Epithelial cell of proximal tubule (primary cell): Measurements from ENCODE around the gene DOCK10. TPM values are rescaled to one million over a fixed set of nuclear protein-coding genes. Genes with fewer than 3 reads are reported as not detected.

Experiments
- DNase-seq: peaks from one replicate; pipeline ENCODE4 v3.0.0-alpha.2; 2011; ENCODE audit warnings: low read depth
- H3K4me3 ChIP-seq: 2 replicates; pipeline ENCODE4 v1.5.1; 2011; ENCODE audit warnings: low read depth, mild to moderate bottlenecking, low read length
- total RNA-seq: library from RNA; depleted of rRNA; stranded (reverse); fragments of >200 nt; gene quantifications from 2 replicates; pipeline ENCODE4 v1.2.3, GENCODE V29; 2015
- TF ChIP-seq, protein P1 (sequence below): conservative IDR thresholded peaks from 2 replicates; pipeline ENCODE4 v1.5.1; 2012; ENCODE audit warnings: low read depth, mild to moderate bottlenecking, low read length

DOCK10 gene
- total RNA-seq, 1 donor from 2014 or later = 2.1 TPM

DNA sequence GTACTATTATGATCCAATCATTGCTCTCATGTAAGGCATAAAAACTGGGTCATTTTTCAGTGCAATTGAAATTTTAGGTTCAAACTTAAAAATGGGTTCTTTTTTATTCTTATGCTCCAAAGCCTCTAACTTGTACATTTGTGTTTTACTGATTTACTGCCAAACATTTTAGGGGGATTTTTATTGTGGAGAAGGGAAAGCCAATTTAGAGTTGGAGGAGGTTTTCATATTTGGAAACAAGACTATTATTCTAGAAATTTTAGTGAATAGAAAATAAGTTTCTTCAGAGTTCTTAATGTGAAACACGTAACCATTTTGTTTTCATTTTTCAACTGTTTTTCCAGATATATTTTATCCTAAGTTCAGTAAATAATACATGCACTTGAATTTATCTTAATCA, 138.6 kb downstream of the DOCK10 start:
- TF ChIP-seq, protein P1, sequence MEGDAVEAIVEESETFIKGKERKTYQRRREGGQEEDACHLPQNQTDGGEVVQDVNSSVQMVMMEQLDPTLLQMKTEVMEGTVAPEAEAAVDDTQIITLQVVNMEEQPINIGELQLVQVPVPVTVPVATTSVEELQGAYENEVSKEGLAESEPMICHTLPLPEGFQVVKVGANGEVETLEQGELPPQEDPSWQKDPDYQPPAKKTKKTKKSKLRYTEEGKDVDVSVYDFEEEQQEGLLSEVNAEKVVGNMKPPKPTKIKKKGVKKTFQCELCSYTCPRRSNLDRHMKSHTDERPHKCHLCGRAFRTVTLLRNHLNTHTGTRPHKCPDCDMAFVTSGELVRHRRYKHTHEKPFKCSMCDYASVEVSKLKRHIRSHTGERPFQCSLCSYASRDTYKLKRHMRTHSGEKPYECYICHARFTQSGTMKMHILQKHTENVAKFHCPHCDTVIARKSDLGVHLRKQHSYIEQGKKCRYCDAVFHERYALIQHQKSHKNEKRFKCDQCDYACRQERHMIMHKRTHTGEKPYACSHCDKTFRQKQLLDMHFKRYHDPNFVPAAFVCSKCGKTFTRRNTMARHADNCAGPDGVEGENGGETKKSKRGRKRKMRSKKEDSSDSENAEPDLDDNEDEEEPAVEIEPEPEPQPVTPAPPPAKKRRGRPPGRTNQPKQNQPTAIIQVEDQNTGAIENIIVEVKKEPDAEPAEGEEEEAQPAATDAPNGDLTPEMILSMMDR = no peak
- no peak for DNase-seq
- H3K4me3 ChIP-seq = no peak overlapping the region

DNA sequence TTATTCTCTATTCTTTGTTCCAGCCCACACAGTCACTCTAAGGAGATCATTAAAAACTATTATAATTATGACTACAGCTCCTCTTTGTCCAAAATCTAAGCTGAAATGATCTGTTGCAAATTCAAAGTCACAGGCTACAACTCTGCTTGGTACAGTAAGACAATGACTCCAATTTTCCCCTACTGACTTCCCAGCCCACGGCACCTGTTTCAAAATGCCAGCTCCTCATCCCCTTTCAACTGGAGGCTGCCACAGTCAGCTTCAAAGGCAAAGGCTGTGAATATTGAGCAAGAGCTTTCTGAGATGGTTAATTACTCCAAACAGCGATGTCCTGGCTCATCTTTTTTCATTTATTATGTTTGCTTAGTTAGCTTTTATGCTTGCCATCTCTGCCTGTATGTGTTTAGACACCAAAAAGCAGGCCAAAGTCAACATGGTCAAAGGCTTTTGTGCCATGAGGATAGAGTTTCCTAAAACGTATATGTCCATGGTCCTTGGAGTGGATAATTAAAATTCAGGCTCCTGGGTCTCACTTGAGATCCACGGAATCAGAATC, 141.1 kb downstream of the DOCK10 start:
- no peak for DNase-seq
- H3K4me3 ChIP-seq = no peak overlapping the region
- TF ChIP-seq, protein P1 = no peak

GRCh38 chr2:224895377-224895776, 146.9 kb downstream of the DOCK10 start:
- TF ChIP-seq, protein P1 = no peak
- DNase-seq = no peak

GRCh38 chr2:224894356-224894755, 147.9 kb downstream of the DOCK10 start:
- TF ChIP-seq, protein P1 = no peak
- DNase-seq = no peak
- H3K4me3 ChIP-seq = no peak overlapping the region

More at GRCh38 chr2:224895377-224895776, 146.9 kb downstream of the DOCK10 start:
- H3K4me3 ChIP-seq = no peak overlapping the region

- no peak for DNase-seq
- TF ChIP-seq, protein P1 = no peak
- H3K4me3 ChIP-seq = no peak overlapping the region
These were observed 148.4 kb downstream of the DOCK10 start for GRCh38 chr2:224893848-224894247.

DNA sequence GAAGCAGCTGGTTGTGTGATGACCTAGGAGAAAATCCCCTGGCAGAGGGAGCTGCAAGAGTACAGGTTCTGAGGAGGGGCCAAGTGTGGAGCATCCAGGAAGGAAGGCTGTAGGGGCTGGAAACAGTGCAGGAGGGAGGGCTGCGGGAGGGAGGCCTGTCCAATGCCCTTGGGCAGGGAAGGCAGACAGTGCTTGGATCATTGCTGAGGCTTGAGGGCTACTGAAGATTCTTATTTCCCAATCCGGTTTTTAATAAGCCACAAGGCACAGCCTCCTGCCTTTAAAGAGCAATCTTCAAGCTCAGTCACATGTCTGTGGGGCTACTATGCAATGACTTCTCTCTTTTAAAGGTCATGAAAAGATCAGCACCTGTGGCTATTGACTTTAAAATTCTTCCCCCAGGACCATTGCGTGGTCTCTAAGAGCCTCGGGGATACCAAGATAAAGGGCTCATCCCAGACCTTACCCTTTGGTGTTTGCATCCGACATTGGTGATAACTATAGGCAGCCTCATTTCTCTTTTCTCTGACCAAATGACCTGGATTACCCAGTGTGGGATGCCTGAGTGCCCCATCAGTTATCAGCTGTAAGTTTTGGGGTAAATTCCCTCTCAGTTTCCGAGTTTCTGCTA, 149.6 kb downstream of the DOCK10 start:
- H3K4me3 ChIP-seq = no peak overlapping the region
- no peak for DNase-seq
- TF ChIP-seq, protein P1 = no peak

- DNase-seq = no peak
- H3K4me3 ChIP-seq = no peak overlapping the region
- TF ChIP-seq, protein P1 = no peak
These were observed 151.9 kb downstream of the DOCK10 start for GRCh38 chr2:224890372-224890771.
